NCI-H2227 (cell line): ENCODE data around the gene C17orf100.

Experiments
- DNase-seq: peaks from one replicate; lab custom pipeline; 2025; ENCODE audit not compliant: unreplicated experiment; lab: John Stamatoyannopoulos, UW

C17orf100 gene

DNA sequence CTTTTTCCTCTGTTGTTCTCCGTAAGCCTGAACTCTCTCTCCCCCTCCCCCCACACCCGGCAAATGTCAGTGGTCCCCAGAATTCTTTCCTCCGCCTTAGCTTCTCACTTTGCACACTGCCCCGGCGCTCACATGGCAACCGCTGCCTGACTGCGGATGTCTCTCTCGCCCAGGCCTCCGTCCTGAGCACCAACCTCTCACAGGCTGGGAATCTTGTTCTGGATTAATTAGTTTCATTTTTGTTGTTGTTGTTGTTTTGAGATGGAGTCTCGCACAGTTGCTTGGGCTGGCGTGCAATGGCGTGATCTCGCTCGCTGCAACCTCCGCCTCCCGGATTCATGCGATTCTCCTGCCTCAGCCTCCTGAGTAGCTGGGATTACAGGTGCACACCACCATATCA is 16.7 kb downstream of the C17orf100 start:
- no peak for DNase-seq

DNA sequence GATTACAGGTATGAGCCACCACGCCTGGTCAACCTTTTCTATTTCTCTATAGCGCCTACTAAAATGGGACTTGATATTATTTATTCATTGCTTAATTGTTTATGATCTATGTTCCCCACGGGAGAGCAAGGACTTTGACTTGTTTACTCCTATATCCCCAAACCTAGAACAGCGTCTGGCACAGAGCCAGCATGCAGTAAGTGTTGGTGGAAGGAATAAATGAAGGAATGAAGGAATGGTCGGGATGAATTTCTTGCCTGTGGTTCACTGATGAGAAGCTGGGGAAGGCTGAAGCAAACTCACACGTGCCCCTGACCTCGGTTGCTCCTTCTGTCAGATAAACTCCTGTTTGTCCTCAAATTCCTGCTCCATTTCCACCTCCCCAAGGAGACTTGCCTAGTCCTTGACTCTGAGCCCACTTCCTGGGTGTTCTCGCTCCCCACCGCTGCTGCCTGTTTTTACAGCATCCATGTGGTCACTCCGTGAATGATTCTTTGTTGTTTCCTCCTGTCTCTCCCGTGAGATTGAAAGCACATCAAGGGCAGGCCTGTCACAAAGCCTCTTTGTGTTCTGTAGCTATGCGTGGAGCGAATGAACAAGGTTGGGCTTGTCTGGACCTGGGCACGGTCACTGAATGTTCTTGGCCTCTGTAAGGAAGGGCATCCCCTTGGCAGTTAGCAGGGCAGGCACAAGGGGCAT is 17.3 kb downstream of the C17orf100 start:
- no peak for DNase-seq

DNA sequence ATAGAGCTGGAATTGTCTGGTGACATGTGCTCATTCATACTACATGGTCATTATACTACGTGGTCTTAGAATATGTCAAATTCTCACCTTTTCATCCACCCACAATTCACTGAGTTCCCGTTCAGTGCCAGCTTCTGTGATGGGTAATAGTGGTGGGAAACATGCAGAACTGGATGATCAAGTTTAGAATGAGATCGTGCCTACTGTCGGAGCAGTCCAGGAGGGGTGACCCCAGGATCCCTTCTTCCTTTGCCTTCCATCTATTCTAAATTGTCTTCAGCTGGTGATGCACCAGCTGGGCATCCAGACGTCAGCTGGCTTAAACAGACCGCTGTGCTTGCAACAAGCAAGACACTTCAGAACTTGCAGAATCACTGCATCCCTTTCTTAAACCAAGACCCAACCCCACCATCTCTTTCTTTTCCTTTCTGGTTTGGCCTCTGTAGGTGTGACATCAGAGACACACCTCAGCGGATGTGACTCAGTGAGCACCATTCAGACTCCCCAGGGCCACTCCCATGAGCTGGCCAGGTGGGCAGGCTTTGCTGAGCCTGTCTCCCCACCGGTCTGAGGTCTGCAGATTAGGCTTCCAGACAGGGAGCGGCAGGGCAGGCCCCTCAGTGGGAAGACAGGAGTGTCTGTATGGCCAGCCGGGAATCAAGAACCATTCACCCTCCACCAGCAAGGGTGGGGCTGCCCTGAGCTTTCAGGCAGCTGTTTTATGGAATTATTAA is 18.1 kb downstream of the C17orf100 start:
- DNase-seq = no peak

DNA sequence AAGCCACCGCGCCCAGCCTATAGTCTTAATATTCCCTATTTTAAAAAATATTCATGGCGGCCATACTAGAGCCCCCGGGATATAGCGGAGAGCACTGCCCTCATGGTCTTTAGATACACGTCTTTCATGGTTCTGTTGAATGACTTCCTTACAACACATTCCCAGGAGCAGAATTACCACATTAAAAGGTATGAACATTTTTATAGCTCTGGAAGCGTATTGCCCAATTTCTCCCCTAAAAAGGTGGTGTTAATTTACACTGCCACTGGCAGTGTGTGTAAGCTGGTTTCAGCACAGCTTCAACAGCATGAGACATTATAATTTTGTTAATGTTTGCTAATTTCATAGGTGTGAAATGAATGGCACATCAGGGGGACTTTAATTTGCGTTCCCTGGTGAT is 19.0 kb downstream of the C17orf100 start:
- DNase-seq = no peak

DNA sequence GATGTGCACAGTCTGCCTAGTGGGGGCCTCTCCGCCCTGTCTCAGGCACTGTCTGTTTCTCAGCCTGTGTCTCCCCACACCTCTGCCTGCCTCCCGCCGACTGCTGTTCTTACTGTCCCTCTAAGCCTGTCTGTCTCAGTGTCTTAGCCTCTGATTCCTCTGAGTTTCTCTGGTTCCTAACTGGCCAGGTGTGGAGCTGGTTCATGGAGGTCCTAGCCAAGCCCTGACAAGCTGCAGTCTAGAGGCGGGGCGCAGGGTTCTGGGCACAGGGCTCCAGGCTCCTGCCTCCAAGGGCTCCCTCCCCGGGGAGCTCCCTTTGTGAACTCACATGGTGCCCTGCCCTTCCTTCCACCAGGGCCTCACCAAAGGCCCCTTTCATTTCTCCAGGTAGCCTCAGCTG is 19.4 kb downstream of the C17orf100 start:
- no peak for DNase-seq

- DNase-seq = no peak
Observed at GRCh38 chr17:6671431-6671830, 19.9 kb downstream of the C17orf100 start.

DNA sequence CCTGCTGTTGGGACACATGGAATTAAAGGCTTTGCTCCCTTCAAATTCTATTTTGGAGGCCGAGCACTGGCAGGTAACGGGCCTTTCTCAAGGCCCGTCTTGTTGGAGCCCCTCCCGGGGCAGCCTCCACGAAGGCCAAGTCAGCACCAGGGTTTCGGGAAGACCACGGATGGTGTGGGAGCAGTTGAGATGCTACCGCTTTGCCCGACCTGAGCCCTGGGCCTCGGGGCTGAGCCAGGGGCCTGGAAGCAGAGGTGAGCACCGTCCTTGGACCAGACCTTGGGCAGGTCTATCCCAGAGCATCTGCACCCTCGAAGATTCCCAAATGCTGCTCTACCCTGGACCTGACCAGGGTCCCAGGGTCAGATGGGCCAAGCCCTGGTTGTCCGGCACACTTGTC is 23.0 kb downstream of the C17orf100 start:
- DNase-seq = no peak

DNA sequence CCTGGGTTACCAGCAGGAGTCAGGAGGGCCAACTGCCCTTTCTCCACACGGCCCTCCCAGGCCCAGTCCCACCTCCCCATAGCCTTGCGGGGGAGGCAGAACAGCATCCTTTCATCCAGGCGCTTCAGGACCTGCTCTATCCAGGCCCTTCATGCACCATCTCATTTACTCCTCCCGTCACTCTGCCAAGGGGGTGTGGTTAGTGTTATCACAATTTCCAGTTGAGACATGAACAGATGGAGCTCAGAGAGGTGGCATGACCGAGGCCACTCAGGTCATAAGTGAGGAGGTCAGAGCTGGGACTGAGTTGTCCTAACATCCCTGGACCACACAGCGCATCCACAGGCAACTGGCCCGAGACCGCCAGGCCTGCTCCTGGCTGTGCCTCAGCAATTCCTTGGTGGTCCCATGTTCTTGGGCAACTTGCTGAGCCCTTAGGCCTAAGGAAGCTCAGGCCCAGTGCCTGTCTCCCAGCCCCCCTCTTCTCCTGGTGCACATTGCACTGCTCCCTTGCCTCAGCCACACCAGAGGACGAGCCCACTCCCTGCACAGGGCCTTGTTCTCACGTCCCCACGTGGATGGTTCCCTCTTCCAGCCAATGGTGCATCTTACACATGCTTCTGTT is 23.8 kb downstream of the C17orf100 start:
- no peak for DNase-seq

- no peak for DNase-seq
Observed at GRCh38 chr17:6676802-6677157, 25.2 kb downstream of the C17orf100 start.

DNA sequence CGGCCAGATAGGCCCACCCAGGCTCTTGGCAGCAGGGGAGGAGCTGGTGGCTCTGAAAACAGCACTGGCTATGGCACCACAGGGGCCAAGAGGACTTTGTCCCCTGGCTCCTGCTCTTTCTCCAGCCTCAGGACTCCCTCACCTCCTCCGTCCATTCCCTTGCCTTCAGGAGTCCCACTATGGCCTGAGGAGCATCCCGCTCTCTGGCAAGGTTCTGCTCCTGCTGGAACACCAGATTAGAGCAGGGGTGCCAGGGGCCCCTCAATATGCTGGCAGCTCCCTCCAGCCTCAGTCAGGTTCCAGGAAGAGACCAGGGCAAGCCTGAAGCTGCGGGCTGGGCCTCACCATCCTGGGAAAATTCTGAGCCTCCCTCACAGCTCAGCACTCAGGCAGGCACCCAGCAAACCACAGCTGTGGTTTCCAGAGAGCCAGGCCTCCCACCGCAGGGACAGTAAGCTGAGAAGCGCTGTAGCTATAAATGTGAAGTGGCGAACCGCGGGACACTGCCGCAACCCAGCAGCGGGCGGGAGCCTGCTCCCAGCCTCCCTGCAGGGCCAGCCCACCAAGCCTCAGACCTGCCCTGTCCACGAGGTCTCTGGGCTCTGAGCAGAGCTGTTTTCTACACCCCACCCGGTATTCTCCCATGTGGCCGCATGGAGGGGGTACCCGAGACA is 25.7 kb downstream of the C17orf100 start:
- DNase-seq = no peak

- no peak for DNase-seq
Observed at GRCh38 chr17:6677946-6678345, 26.4 kb downstream of the C17orf100 start.

- DNase-seq = no peak
Observed at GRCh38 chr17:6679241-6679640, 27.7 kb downstream of the C17orf100 start.

- no peak for DNase-seq
Observed at GRCh38 chr17:6681176-6681575, 29.6 kb downstream of the C17orf100 start.

GRCh38 chr17:6681671-6682070 is 30.1 kb downstream of the C17orf100 start:
- DNase-seq = no peak

- no peak for DNase-seq
Observed at GRCh38 chr17:6682339-6682738, 30.8 kb downstream of the C17orf100 start.

- DNase-seq = no peak
Observed at GRCh38 chr17:6683081-6683684, 31.6 kb downstream of the C17orf100 start.

DNA sequence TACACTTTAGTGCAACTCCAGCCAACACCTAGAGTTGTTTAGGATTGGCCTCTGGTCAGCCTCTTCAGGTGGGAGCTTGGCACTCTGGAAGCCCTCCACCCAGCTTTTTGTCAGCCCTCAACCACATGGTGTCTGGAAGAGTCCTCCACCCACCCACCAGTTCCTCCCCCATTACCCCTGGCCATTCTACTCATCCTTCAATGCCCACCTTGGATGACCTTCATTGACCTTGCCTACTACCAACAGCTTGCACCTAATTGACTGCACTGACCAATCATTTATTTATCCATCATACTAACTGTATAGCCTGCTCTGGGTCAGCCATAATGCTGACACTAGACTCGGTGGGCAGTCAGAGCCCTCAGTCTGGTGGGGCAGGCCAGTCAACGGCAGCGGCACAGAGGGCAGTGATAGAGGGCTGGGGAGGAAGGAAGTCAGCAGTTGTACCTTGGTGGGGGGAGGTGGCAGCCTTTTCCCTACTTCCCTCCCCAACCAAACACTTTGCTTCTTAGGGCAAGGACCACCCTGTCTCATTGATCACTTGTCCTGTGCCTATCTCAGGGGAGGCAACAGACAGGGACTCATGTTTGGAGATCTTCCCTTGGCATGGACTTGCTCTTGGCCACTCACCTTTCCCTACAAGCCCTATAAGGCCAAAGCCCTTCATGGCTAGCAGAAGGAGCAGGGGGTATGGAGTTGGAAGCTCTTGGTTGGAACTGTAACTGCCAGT is 32.3 kb downstream of the C17orf100 start:
- DNase-seq = no peak

GRCh38 chr17:6684460-6684783 is 32.9 kb downstream of the C17orf100 start:
- no peak for DNase-seq

DNA sequence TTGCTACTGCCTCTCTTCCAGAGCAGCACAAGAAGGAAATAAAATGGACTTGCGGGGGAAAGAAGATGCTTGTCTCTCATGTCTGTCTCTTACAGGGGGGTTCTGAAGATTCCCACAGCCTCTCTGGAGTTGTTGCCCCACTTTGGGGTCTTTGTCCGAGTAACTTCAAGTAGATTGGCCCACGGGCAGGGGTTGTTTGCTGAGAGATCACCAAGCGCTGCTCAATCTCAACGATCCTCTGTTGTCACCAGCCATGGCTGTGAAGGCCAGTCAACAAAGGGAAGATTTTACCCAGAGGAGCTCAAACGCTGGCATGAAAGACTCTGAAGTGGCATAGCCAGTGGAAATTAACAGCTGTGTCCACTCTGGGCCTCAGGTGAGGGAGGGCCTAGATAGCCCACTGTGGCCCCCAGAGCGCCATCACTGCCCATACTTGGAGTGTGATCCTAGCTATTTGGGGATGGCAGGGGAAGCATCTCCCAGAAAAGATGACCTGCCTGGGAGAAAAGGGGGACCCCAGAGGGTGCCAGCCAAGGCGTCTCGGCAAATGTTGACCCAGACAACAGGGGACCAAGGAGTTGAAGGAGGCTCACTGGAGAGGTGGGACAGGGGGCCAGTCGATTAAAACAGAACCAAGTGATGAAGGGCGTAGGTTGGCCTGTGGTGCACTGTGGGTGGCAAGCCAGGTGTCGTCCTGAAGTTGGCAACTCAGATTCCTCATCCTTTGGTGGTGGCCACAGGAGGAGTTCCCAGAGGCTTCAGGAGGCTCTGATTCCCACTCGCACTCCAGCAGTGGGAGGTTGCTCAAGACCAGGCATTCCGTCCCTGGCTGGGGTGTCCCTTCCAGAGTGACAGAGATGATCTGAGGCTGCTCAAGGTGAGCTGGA is 33.6 kb downstream of the C17orf100 start:
- DNase-seq = no peak

DNA sequence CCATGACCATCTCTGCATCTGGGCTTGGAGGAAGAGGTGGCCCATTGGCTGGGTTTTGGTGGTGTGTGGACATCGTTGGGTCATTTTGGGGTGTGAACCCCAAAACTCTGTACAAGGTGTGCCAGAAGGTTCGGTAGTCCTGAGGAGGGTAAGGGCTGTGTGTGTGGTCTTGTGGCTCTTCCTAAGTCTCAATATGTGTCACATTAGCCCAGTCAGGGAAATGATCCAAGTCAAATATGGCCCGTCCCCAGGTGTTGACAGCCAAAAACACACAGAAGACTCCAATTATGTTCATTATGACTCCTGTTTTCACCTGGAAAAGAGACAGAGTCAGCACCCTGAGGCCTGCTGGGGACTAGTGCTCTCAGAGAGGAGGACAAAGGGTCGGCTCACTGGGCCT is 34.5 kb downstream of the C17orf100 start:
- no peak for DNase-seq
